PFSK-1 (cell line): Measurements from ENCODE around the gene MTHFD2L.

Experiments used
- FOXP2 ChIP-seq: optimal IDR thresholded peaks from 2 replicates; pipeline ENCODE3; 2011; ENCODE audit warnings: borderline replicate concordance, control low read depth, inconsistent platforms; ENCODE audit not compliant: insufficient read depth; ENCODE audit errors: extremely low read length, extremely low read depth
- POLR2AphosphoS5 ChIP-seq: IDR thresholded peaks from 2 replicates; pipeline ENCODE4 v1.6.1; 2012; ENCODE audit warnings: low read depth, mild to moderate bottlenecking, control low read depth, low read length, moderate library complexity
- REST ChIP-seq, 2 experiments: IDR thresholded peaks; 2 replicates each; pipeline versions ENCODE4 v1.6.1 to v1.8.0; 2011 to 2012; ENCODE audit warnings: low read depth in 2 of 2, low read length in 2 of 2, control low read depth in 1 of 2, inconsistent platforms in 1 of 2, mild to moderate bottlenecking in 1 of 2, moderate library complexity in 1 of 2; ENCODE audit not compliant: insufficient read depth in 1 of 2
- SIN3A ChIP-seq: IDR thresholded peaks from 2 replicates; pipeline ENCODE4 v1.6.1; 2012; ENCODE audit warnings: mild to moderate bottlenecking, low read length, moderate library complexity, borderline replicate concordance; ENCODE audit not compliant: insufficient read depth
- TAF1 ChIP-seq: IDR thresholded peaks from 2 replicates; pipeline ENCODE4 v1.6.1; 2012; ENCODE audit warnings: low read length, control low read depth, borderline replicate concordance; ENCODE audit not compliant: insufficient read depth

Gene MTHFD2L

GRCh38 chr4:74307170-74307569, 149.3 kb downstream of the MTHFD2L start:
- TF ChIP-seq TAF1 (no peak), POLR2AphosphoS5 (no peak), SIN3A (no peak), REST (IDR thresholded peaks at IDR 0.05; ENCODE audit: insufficient read depth in 1 of 2, low read depth in 2 of 2, low read length in 2 of 2) (no peak), FOXP2 (no peak)

- TF ChIP-seq POLR2AphosphoS5 (no peak), REST (IDR thresholded peaks at IDR 0.05; ENCODE audit: insufficient read depth in 1 of 2, low read depth in 2 of 2, low read length in 2 of 2) (no peak), TAF1 (no peak), SIN3A (no peak), FOXP2 (no peak)
Measured at GRCh38 chr4:74308215-74308614, 150.3 kb downstream of the MTHFD2L start, which contains the start of gene EPGN. Gene EPGN (plus strand): TSS chr4:74308470. CDS start chr4:74308534, 64 bp downstream.

GRCh38 chr4:74309223-74309622, 151.3 kb downstream of the MTHFD2L start:
- TF ChIP-seq FOXP2 (no peak), SIN3A (no peak)

- TF ChIP-seq SIN3A (no peak), FOXP2 (no peak), REST (IDR thresholded peaks at IDR 0.05; ENCODE audit: insufficient read depth in 1 of 2, low read depth in 2 of 2, low read length in 2 of 2) (no peak), POLR2AphosphoS5 (no peak), TAF1 (no peak)
Measured at GRCh38 chr4:74311696-74312313, 153.9 kb downstream of the MTHFD2L start.

- no peak for TF ChIP-seq POLR2AphosphoS5
- no peak for TF ChIP-seq FOXP2
- no peak for TF ChIP-seq TAF1
- TF ChIP-seq SIN3A: no peak
- TF ChIP-seq REST (IDR thresholded peaks at IDR 0.05; ENCODE audit: insufficient read depth in 1 of 2, low read depth in 2 of 2, low read length in 2 of 2): no peak
Measured at GRCh38 chr4:74314329-74314728, 156.4 kb downstream of the MTHFD2L start.
